Body of pancreas (tissue), 4 donors: ENCODE results near the gene AGAP3.

ENCODE experiments used
- CTCF ChIP-seq, 7 experiments: fragments of 450-650 bp in 4 of 7; fragments of 200-600 bp in 3 of 7; sonication (generic) in 3 of 7; IDR thresholded peaks; one replicate each; pipeline ENCODE4 v1.5.1; 2016 to 2019; ENCODE audit warnings: antibody characterized with exemption in 7 of 7
- POLR2A ChIP-seq, 3 donors: fragments of 450-650 bp; IDR thresholded peaks; one replicate each; pipeline ENCODE4 v1.6.1; 2016; ENCODE audit warnings: antibody characterized with exemption in 3 of 3, mild to moderate bottlenecking in 2 of 3

- TF ChIP-seq POLR2A (IDR thresholded peaks at IDR 0.05) (no peak), CTCF (IDR thresholded peaks at IDR 0.05) (no peak)
These were observed 44.9 kb downstream of the AGAP3 start for GRCh38 chr7:151131224-151131591.
